Activated T-helper 1 cell treated with anti-CD3 and anti-CD28 coated beads, Interleukin-12 subunit alpha, Interleukin-12 subunit beta, Interleukin-2, Interleukin-4 antibody, amounts not matched to agents 30 ng/mL and 10 ng/mL and 1 ng/mL, durations not matched to agents 14 hours and 24 hours and 36 hours (primary cell): ENCODE measurements around the gene LRP1B. TPM values are rescaled to one million over a fixed set of nuclear protein-coding genes. Genes with fewer than 3 reads are reported as not detected.
"Not testable (repeated sequence)": the region's sequence is repeated elsewhere in the genome, so short reads cannot be mapped to it uniquely, and the experiment has no call there.

Source experiments
- DNase-seq: peaks from one replicate; pipeline ENCODE4 v3.0.0; 2021; ENCODE audit warnings: low spot score
- H3K27ac Mint-ChIP-seq: one replicate; pipeline ENCODE4 v1.8.0; 2021; ENCODE audit warnings: mild to moderate bottlenecking, mixed read lengths
- H3K27me3 Mint-ChIP-seq: one replicate; pipeline ENCODE4 v1.8.0; 2022; ENCODE audit warnings: mild to moderate bottlenecking, moderate library complexity, mixed read lengths; ENCODE audit not compliant: insufficient read depth
- H3K36me3 Mint-ChIP-seq: one replicate; pipeline ENCODE4 v1.8.0; 2021; ENCODE audit warnings: low read depth, mixed read lengths
- H3K4me1 Mint-ChIP-seq: one replicate; pipeline ENCODE4 v1.8.0; 2021; ENCODE audit warnings: low read depth, mixed read lengths
- H3K4me3 Mint-ChIP-seq: one replicate; pipeline ENCODE4 v1.8.0; 2021; ENCODE audit warnings: mild to moderate bottlenecking, moderate library complexity, mixed read lengths
- H3K9me3 Mint-ChIP-seq: one replicate; pipeline ENCODE4 v1.8.0; 2021; ENCODE audit warnings: mixed read lengths
- intact Hi-C: fragments of 100-400 bp; cut with micrococcal nuclease; formaldehyde crosslinking; loops from one replicate; pipeline ENCODE4 v1.15.1; 2024
- total RNA-seq: library from RNA; stranded (reverse); gene quantifications from 2 replicates; pipeline ENCODE4 v1.2.3, GENCODE V29; 2022

LRP1B gene
- total RNA-seq, 1 donor from 2014 or later, result not detected

DNA sequence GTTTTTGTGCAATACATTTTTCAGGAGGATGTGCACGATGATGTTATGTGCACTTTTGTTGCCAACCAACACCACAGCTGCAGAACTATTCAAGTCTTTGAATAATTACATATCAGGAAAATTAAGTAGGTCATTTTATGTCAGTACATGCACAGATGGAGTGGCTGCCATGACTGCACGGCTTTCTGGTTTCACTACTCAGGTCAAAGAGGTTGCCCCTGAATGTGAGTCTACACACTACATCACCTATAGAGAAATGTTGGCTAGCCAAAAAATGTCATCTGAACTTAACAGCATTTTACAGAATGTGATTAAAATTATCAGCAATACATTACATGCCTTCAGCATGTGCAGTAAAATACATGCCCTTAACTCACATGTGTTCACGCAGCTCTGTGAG is 1713.3 kb downstream of the LRP1B start:
- no peak overlapping the region for H3K4me3 Mint-ChIP-seq
- intact Hi-C loops, result no loop called here
- no peak for DNase-seq
- no peaks in the 10 kb centered on the region for H3K9me3 Mint-ChIP-seq
- H3K27ac Mint-ChIP-seq, result no peak overlapping the region
- no peaks in the 10 kb centered on the region for H3K36me3 Mint-ChIP-seq
- H3K27me3 Mint-ChIP-seq, result no peaks in the 10 kb centered on the region
- H3K4me1 Mint-ChIP-seq, result no peaks in the 10 kb centered on the region

GRCh38 chr2:140416577-140416976 is 1714.2 kb downstream of the LRP1B start:
- H3K4me1 Mint-ChIP-seq, result no peaks in the 10 kb centered on the region
- H3K36me3 Mint-ChIP-seq, result no peaks in the 10 kb centered on the region
- intact Hi-C loops, result no loop called here
- no peaks in the 10 kb centered on the region for H3K9me3 Mint-ChIP-seq
- no peak overlapping the region for H3K4me3 Mint-ChIP-seq
- H3K27me3 Mint-ChIP-seq, result no peaks in the 10 kb centered on the region
- no peak overlapping the region for H3K27ac Mint-ChIP-seq
- no peak for DNase-seq

DNA sequence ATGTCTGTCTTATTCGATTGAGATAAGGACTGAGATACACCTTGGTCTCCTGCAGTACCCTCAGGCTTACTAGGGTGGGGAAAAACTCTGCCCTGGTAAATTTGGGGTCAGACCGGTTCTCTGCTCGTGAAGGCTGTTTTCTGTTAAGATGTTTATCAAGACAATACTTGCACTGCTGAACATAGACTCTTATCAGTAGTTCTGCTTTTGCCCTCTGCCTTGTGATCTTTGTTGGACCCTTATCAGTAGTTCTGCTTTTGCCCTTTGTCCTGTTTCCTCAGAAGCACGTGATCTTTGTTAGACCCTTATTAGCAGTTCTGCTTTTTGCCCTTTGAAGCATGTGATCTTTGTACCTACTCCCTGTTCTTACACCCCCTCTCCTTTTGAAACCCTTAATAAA is 1715.8 kb downstream of the LRP1B start:
- DNase-seq, H3K9me3 Mint-ChIP-seq, intact Hi-C loops, H3K4me3 Mint-ChIP-seq, H3K4me1 Mint-ChIP-seq, H3K36me3 Mint-ChIP-seq, H3K27ac Mint-ChIP-seq, H3K27me3 Mint-ChIP-seq: not testable (repeated sequence)

- Mint-ChIP-seq H3K9me3 (no peaks in the 10 kb centered on the region), H3K27ac (no peak overlapping the region), H3K4me1 (no peaks in the 10 kb centered on the region), H3K27me3 (no peaks in the 10 kb centered on the region), H3K4me3 (no peak overlapping the region), H3K36me3 (no peaks in the 10 kb centered on the region)
- no peak for DNase-seq
- intact Hi-C loops, result no loop called here
These were observed 1720.1 kb downstream of the LRP1B start for GRCh38 chr2:140410695-140411094.

DNA sequence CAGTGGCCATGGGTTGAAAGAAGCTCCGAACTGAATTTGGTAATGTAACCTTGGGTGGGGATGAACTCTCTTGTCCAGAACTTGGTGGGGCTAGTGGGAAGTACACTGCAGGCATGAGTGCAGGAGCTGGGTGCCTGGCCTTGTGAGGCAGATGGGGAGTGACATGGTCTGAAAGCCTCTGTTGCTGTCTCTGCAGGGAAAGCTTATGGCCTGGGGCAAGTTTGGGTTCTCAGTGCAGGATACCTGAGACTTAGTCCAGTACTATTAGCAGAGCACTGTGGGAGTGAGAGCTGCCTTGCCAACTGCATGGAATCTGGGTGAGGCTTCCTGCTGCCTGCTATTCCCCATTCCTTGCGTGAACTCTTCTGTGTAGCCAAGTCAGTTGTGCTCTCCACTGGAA is 1729.8 kb downstream of the LRP1B start:
- Mint-ChIP-seq H3K36me3 (no peaks in the 10 kb centered on the region), H3K9me3 (peaks cover 14% of the 10 kb centered on the region), H3K4me3 (no peak overlapping the region), H3K27me3 (no peaks in the 10 kb centered on the region), H3K4me1 (no peaks in the 10 kb centered on the region), H3K27ac (no peak overlapping the region)
- intact Hi-C loops, result no loop called here
- DNase-seq, result no peak

- H3K4me3 Mint-ChIP-seq, result no peak overlapping the region
- H3K9me3 Mint-ChIP-seq, result no peaks in the 10 kb centered on the region
- no peaks in the 10 kb centered on the region for H3K36me3 Mint-ChIP-seq
- intact Hi-C loops, result no loop called here
- H3K27me3 Mint-ChIP-seq, result no peaks in the 10 kb centered on the region
- H3K4me1 Mint-ChIP-seq, result no peaks in the 10 kb centered on the region
- H3K27ac Mint-ChIP-seq, result no peak overlapping the region
- DNase-seq, result no peak
These were observed 1738.0 kb downstream of the LRP1B start for GRCh38 chr2:140392824-140393223.

DNA sequence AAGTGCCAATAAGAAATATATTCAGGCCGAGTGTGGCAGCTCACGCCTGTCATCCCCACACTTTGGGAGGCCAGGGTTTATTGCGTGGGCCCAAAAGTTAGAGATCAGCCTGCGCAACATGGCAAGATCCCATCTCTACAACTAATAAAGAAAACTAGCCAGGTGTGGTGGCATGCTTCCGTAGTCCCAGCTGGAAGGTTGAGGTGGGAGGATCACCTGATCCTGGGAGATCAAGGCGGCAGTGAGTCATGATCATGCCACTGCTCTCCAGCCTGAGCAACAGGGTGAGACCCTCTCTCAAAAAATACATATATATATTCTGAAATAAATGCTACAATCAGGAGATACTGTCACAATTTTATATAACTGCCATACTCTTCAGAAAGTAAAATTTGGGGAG is 1745.9 kb downstream of the LRP1B start:
- no peaks in the 10 kb centered on the region for H3K4me1 Mint-ChIP-seq
- H3K27ac Mint-ChIP-seq, result no peak overlapping the region
- DNase-seq, result no peak
- H3K27me3 Mint-ChIP-seq, result no peaks in the 10 kb centered on the region
- no peaks in the 10 kb centered on the region for H3K9me3 Mint-ChIP-seq
- no peaks in the 10 kb centered on the region for H3K36me3 Mint-ChIP-seq
- intact Hi-C loops, result no loop called here
- no peak overlapping the region for H3K4me3 Mint-ChIP-seq

DNA sequence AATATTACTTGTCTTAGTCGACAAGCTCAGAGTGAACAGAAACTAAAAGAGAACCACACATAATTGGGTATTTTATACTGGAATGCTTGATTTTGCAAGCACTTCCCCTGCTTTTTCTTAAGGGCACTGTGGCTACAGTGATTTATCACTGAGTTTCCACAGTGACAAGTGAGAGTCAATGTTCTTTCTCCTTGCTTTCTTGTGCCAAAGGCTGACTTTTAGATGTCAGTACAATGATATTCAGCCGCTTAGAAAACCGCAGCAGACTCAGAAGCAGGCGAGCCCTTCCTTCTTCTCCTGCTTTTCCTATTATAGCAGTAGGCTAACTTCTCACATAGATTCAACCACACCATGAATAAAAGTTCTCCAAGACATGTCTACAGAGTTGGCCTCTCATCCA is 1747.0 kb downstream of the LRP1B start:
- no peaks in the 10 kb centered on the region for H3K36me3 Mint-ChIP-seq

DNA sequence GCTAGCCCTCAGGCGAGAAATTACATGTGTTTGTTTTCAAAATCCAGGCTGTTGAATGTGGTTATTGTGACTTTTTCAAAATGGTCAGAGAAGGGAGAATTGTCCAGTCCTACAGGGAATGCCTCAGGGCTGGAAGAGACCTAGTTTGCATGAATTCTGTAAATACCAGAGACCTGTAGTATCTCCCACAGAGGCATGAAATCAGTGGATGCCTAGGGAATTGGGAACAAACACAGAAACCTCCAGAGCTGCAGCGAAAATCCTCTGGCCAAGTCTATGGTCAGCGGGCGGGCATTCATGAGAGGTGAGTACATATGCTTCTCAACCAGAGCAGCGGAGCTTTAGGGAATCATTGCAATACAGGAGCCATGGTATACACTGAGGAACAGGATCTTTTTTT is 1754.1 kb downstream of the LRP1B start:
- no peak for DNase-seq
- Mint-ChIP-seq H3K9me3 (peaks cover 3% of the 10 kb centered on the region), H3K27me3 (no peaks in the 10 kb centered on the region), H3K27ac (no peak overlapping the region), H3K4me3 (no peak overlapping the region), H3K4me1 (no peaks in the 10 kb centered on the region), H3K36me3 (no peaks in the 10 kb centered on the region)
- intact Hi-C loops, result no loop called here

More for the DNA sequence above, 1747.0 kb downstream of the LRP1B start:
- Mint-ChIP-seq H3K27ac (no peak overlapping the region), H3K4me3 (no peak overlapping the region), H3K4me1 (no peaks in the 10 kb centered on the region), H3K9me3 (no peaks in the 10 kb centered on the region), H3K27me3 (no peaks in the 10 kb centered on the region)
- intact Hi-C loops, result no loop called here
- no peak for DNase-seq

GRCh38 chr2:140363131-140363530 is 1767.7 kb downstream of the LRP1B start:
- no peaks in the 10 kb centered on the region for H3K36me3 Mint-ChIP-seq
- no peak for DNase-seq
- intact Hi-C loops, result no loop called here
- H3K27me3 Mint-ChIP-seq, result no peaks in the 10 kb centered on the region
- H3K27ac Mint-ChIP-seq, result no peak overlapping the region
- H3K9me3 Mint-ChIP-seq, result no peaks in the 10 kb centered on the region
- no peaks in the 10 kb centered on the region for H3K4me1 Mint-ChIP-seq
- no peak overlapping the region for H3K4me3 Mint-ChIP-seq

- intact Hi-C loops, result no loop called here
- no peaks in the 10 kb centered on the region for H3K36me3 Mint-ChIP-seq
- no peak for DNase-seq
- no peaks in the 10 kb centered on the region for H3K4me1 Mint-ChIP-seq
- no peak overlapping the region for H3K27ac Mint-ChIP-seq
- no peak overlapping the region for H3K4me3 Mint-ChIP-seq
- H3K9me3 Mint-ChIP-seq, result no peaks in the 10 kb centered on the region
- no peaks in the 10 kb centered on the region for H3K27me3 Mint-ChIP-seq
These were observed 1768.5 kb downstream of the LRP1B start for GRCh38 chr2:140362361-140362760.

GRCh38 chr2:140359056-140359771 is 1771.6 kb downstream of the LRP1B start:
- Mint-ChIP-seq H3K9me3 (no peaks in the 10 kb centered on the region), H3K36me3 (no peaks in the 10 kb centered on the region), H3K4me1 (no peaks in the 10 kb centered on the region), H3K27ac (no peak overlapping the region), H3K27me3 (no peaks in the 10 kb centered on the region), H3K4me3 (no peak overlapping the region)
- intact Hi-C loops, result no loop called here
- no peak for DNase-seq

GRCh38 chr2:140356697-140357096 is 1774.1 kb downstream of the LRP1B start:
- H3K9me3 Mint-ChIP-seq, result no peaks in the 10 kb centered on the region

DNA sequence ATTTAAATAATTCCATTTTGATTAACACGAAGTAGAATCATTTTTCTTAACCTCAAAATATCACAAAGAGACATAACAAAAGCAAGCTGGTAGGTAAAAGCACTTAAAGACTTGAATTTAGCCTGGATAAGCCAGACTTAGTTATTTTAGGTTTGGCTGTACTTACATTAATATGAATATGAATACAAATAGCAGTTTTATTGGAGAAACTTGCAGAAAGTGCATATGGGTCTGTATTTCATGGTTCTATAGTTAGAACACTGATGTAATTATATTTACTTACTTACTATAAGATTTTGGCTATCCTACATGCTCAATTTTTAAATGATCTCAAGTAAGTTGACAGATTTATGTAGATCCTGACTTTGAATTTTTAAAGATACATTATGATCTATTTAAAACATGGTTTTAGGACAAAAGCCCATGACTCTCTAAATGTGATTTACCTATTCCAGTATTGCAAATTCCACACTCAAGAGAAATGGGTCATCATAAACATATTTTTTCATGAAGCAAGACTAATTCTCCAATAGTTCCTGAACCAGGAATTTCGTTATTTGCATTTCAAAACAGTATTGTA is 1775.2 kb downstream of the LRP1B start:
- Mint-ChIP-seq H3K27ac (no peak overlapping the region), H3K4me1 (no peaks in the 10 kb centered on the region), H3K36me3 (no peaks in the 10 kb centered on the region), H3K4me3 (no peak overlapping the region), H3K9me3 (no peaks in the 10 kb centered on the region), H3K27me3 (no peaks in the 10 kb centered on the region)
- DNase-seq, result no peak
- intact Hi-C loops, result no loop called here

More at GRCh38 chr2:140356697-140357096, 1774.1 kb downstream of the LRP1B start:
- no peaks in the 10 kb centered on the region for H3K4me1 Mint-ChIP-seq
- intact Hi-C loops, result no loop called here
- no peaks in the 10 kb centered on the region for H3K27me3 Mint-ChIP-seq
- H3K27ac Mint-ChIP-seq, result no peak overlapping the region
- no peak overlapping the region for H3K4me3 Mint-ChIP-seq
- H3K36me3 Mint-ChIP-seq, result no peaks in the 10 kb centered on the region
- DNase-seq, result no peak
